GM12878 (cell line): ENCODE data around the gene NOM1.
"Not testable (repeated sequence)": the region's sequence is repeated elsewhere in the genome, so short reads cannot be mapped to it uniquely, and the experiment has no call there.

ENCODE experiments used
- BRCA1 ChIP-seq: IDR thresholded peaks from 2 replicates; pipeline ENCODE4 v1.6.1; 2011; ENCODE audit warnings: low read depth, low read length, improper control_type of control experiment
- EGR1 ChIP-seq, 2 experiments: IDR thresholded peaks; 1 replicate in 1 of 2; 2 replicates in 1 of 2; pipeline ENCODE4 v1.6.1; 2011 to 2012; ENCODE audit warnings: low read depth in 2 of 2, low read length in 2 of 2, borderline replicate concordance in 1 of 2, mild to moderate bottlenecking in 1 of 2, moderate library complexity in 1 of 2
- EP300 ChIP-seq, 2 experiments: fragments of 150-350 bp in 1 of 2; IDR thresholded peaks; 2 replicates each; pipeline ENCODE4 v1.6.1; 2011 to 2012; ENCODE audit warnings: low read depth in 2 of 2, low read length in 2 of 2, borderline replicate concordance in 1 of 2, improper control_type of control experiment in 1 of 2, inconsistent platforms in 1 of 2; ENCODE audit not compliant: control insufficient read depth in 1 of 2
- POLR2A ChIP-seq: IDR thresholded peaks from 2 replicates; pipeline ENCODE4 v1.6.1; 2011; ENCODE audit warnings: low read depth, mild to moderate bottlenecking, low read length
- RAD21 ChIP-seq: IDR thresholded peaks from 2 replicates; pipeline ENCODE4 v1.6.1; 2011; ENCODE audit warnings: mild to moderate bottlenecking, low read depth, low read length, moderate library complexity; ENCODE audit not compliant: insufficient read depth
- TCF7 ChIP-seq: IDR thresholded peaks from 2 replicates; pipeline ENCODE4 v1.6.1; 2014; ENCODE audit warnings: antibody characterized with exemption, borderline replicate concordance
- YY1 ChIP-seq: IDR thresholded peaks from 2 replicates; pipeline ENCODE4 v1.6.1; 2011; ENCODE audit warnings: low read depth, mild to moderate bottlenecking, low read length
- TF ChIP-seq, protein P1 (sequence below), 3 experiments: IDR thresholded peaks in 2 of 3; conservative IDR thresholded peaks in 1 of 3; 2 replicates each; pipeline ENCODE4 v1.5.1; 2011; ENCODE audit warnings: low read depth in 3 of 3, low read length in 3 of 3, mild to moderate bottlenecking in 3 of 3, control low read depth in 2 of 3, moderate library complexity in 2 of 3, inconsistent platforms in 1 of 3, mixed read lengths in 1 of 3; ENCODE audit not compliant: control insufficient read depth in 2 of 3, insufficient read depth in 1 of 3; ENCODE audit errors: extremely low read depth in 1 of 3
- TF ChIP-seq, protein P2 (sequence below): IDR thresholded peaks from 2 replicates; pipeline ENCODE4 v1.6.1; 2012; ENCODE audit warnings: low read depth, low read length, improper control_type of control experiment

DNA sequence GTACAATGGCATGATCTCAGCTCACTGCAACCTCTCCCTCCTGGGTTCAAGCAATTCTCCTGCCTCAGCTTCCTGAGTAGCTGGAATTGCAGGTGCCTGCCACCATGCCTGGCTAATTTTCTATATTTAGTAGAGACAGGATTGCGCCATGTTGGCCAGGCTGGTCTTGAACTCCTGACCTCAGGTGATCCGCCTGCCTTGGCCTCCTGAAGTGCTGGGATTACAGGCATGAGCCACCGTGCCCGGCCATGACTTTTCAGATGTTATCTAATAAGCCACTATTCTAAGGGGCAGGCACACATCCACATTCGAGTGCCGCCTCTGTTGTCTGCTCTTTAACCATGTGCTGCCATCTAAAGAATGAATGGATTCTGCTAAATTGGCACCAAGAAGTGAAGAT lies 27.2 kb upstream of the NOM1 start:
- TF ChIP-seq EGR1 (IDR thresholded peaks at IDR 0.05; ENCODE audit: borderline replicate concordance in 1 of 2, low read depth in 2 of 2, low read length in 2 of 2); POLR2A; EP300 (IDR thresholded peaks at IDR 0.05; ENCODE audit: borderline replicate concordance in 1 of 2, control insufficient read depth in 1 of 2, low read depth in 2 of 2, low read length in 2 of 2); BRCA1; RAD21; TCF7; YY1: not testable (repeated sequence)
- TF ChIP-seq, protein P1, sequence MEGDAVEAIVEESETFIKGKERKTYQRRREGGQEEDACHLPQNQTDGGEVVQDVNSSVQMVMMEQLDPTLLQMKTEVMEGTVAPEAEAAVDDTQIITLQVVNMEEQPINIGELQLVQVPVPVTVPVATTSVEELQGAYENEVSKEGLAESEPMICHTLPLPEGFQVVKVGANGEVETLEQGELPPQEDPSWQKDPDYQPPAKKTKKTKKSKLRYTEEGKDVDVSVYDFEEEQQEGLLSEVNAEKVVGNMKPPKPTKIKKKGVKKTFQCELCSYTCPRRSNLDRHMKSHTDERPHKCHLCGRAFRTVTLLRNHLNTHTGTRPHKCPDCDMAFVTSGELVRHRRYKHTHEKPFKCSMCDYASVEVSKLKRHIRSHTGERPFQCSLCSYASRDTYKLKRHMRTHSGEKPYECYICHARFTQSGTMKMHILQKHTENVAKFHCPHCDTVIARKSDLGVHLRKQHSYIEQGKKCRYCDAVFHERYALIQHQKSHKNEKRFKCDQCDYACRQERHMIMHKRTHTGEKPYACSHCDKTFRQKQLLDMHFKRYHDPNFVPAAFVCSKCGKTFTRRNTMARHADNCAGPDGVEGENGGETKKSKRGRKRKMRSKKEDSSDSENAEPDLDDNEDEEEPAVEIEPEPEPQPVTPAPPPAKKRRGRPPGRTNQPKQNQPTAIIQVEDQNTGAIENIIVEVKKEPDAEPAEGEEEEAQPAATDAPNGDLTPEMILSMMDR (IDR thresholded peaks at IDR 0.05 in 2 of 3, conservative IDR thresholded peaks at IDR 0.05 in 1 of 3; ENCODE audit: control insufficient read depth in 2 of 3, extremely low read depth in 1 of 3, insufficient read depth in 1 of 3, low read depth in 3 of 3, low read length in 3 of 3): not testable (repeated sequence)
- TF ChIP-seq, protein P2, sequence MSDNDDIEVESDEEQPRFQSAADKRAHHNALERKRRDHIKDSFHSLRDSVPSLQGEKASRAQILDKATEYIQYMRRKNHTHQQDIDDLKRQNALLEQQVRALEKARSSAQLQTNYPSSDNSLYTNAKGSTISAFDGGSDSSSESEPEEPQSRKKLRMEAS: not testable (repeated sequence)
